Measurements from ENCODE around the gene ADAM17.

GRCh38 chr2:9545502-9545901, 10.1 kb downstream of the ADAM17 start:
- no peak for TF ChIP-seq CTCF (conservative IDR thresholded peaks at IDR 0.05 in 1 of 2, IDR thresholded peaks at IDR 0.05 in 1 of 2; ENCODE audit: low read depth in 1 of 2, low read length in 2 of 2)
- no peak for TF ChIP-seq EZH2 (IDR thresholded peaks at IDR 0.05; ENCODE audit: low read length, missing control alignments)

Measured in fibroblast of lung (primary cell).